ENCODE data around the gene APEH. TPM values are rescaled to one million over a fixed set of nuclear protein-coding genes. Genes with fewer than 3 reads are reported as not detected.

APEH gene
- total RNA-seq, 1 experiment from 2014 or later, result 273 TPM

DNA sequence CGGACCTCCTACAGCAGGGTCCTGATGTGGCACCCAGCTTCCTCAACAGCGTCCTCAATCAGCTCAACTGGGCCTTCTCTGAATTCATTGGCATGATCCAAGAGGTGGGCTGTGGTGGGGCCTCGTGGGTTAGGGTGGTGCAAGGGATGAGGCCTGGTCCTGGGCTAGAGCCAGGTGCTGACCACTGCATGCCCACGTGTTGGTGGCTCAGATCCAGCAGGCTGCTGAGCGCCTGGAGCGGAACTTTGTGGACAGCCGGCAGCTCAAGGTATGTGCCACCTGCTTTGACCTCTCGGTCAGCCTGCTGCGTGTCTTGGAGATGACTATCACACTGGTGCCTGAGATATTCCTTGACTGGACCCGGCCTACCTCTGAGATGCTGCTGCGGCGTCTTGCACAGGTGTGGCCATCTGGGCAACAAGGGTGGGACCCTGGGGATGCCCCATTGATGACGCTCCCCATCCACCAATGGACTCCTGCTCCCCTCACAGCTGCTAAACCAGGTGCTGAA lies 41.5 kb downstream of the APEH start:
- H3K36me3 Mint-ChIP-seq, result no peaks in the 10 kb centered on the region; the same call in 1 of the 2 replicates
- CTCF ChIA-PET, result interaction anchor here (0.6 to 1.7 kb wide), 3 partner anchors 12 to 42 kb away, joined by 3 to 8 read pairs (median 5); no protein-coding TSS in a partner anchor

More for the DNA sequence above, 41.5 kb downstream of the APEH start:
- POLR2A ChIA-PET, result no interaction called here
- Mint-ChIP-seq H3K4me3 (no peak overlapping the region), H3K9me3 (no peaks in the 10 kb centered on the region), H3K27ac (no peak overlapping the region), H3K27me3 (ENCODE audit: low read depth) (no peaks in the 10 kb centered on the region), H3K4me1 (peaks cover 6% of the 10 kb centered on the region)
- DNase-seq (ENCODE audit: low spot score), result no peak
- TF ChIP-seq ZBTB43 (CRISPR knock-in tag; IDR thresholded peaks at IDR 0.05) (no peak), ATF1 (CRISPR knock-in tag; IDR thresholded peaks at IDR 0.05) (no peak), ZNF138 (CRISPR knock-in tag; conservative IDR thresholded peaks at IDR 0.05) (no peak), FOXK1 (CRISPR knock-in tag; IDR thresholded peaks at IDR 0.05) (no peak), IRF1 (CRISPR knock-in tag; IDR thresholded peaks at IDR 0.05) (no peak), SP1 (CRISPR knock-in tag; conservative IDR thresholded peaks at IDR 0.05) (no peak), ZSCAN18 (CRISPR knock-in tag; IDR thresholded peaks at IDR 0.05) (no peak), NR2C2 (CRISPR knock-in tag; IDR thresholded peaks at IDR 0.05) (no peak), ARID4B (CRISPR knock-in tag; IDR thresholded peaks at IDR 0.05; ENCODE audit: borderline replicate concordance) (no peak)
- TF ChIP-seq, protein P1, sequence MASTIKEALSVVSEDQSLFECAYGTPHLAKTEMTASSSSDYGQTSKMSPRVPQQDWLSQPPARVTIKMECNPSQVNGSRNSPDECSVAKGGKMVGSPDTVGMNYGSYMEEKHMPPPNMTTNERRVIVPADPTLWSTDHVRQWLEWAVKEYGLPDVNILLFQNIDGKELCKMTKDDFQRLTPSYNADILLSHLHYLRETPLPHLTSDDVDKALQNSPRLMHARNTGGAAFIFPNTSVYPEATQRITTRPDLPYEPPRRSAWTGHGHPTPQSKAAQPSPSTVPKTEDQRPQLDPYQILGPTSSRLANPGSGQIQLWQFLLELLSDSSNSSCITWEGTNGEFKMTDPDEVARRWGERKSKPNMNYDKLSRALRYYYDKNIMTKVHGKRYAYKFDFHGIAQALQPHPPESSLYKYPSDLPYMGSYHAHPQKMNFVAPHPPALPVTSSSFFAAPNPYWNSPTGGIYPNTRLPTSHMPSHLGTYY (CRISPR knock-in tag; IDR thresholded peaks at IDR 0.05), result no peak
- TF ChIP-seq, protein P2, sequence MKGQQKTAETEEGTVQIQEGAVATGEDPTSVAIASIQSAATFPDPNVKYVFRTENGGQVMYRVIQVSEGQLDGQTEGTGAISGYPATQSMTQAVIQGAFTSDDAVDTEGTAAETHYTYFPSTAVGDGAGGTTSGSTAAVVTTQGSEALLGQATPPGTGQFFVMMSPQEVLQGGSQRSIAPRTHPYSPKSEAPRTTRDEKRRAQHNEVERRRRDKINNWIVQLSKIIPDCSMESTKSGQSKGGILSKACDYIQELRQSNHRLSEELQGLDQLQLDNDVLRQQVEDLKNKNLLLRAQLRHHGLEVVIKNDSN (CRISPR knock-in tag; IDR thresholded peaks at IDR 0.05), result no peak
- TF ChIP-seq, protein P3, sequence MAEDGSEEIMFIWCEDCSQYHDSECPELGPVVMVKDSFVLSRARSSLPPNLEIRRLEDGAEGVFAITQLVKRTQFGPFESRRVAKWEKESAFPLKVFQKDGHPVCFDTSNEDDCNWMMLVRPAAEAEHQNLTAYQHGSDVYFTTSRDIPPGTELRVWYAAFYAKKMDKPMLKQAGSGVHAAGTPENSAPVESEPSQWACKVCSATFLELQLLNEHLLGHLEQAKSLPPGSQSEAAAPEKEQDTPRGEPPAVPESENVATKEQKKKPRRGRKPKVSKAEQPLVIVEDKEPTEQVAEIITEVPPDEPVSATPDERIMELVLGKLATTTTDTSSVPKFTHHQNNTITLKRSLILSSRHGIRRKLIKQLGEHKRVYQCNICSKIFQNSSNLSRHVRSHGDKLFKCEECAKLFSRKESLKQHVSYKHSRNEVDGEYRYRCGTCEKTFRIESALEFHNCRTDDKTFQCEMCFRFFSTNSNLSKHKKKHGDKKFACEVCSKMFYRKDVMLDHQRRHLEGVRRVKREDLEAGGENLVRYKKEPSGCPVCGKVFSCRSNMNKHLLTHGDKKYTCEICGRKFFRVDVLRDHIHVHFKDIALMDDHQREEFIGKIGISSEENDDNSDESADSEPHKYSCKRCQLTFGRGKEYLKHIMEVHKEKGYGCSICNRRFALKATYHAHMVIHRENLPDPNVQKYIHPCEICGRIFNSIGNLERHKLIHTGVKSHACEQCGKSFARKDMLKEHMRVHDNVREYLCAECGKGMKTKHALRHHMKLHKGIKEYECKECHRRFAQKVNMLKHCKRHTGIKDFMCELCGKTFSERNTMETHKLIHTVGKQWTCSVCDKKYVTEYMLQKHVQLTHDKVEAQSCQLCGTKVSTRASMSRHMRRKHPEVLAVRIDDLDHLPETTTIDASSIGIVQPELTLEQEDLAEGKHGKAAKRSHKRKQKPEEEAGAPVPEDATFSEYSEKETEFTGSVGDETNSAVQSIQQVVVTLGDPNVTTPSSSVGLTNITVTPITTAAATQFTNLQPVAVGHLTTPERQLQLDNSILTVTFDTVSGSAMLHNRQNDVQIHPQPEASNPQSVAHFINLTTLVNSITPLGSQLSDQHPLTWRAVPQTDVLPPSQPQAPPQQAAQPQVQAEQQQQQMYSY (CRISPR knock-in tag; IDR thresholded peaks at IDR 0.05), result no peak
- TF ChIP-seq, protein P4, sequence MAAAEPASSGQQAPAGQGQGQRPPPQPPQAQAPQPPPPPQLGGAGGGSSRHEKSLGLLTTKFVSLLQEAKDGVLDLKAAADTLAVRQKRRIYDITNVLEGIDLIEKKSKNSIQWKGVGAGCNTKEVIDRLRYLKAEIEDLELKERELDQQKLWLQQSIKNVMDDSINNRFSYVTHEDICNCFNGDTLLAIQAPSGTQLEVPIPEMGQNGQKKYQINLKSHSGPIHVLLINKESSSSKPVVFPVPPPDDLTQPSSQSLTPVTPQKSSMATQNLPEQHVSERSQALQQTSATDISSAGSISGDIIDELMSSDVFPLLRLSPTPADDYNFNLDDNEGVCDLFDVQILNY (CRISPR knock-in tag; IDR thresholded peaks at IDR 0.05), result no peak
- TF ChIP-seq, protein P5, sequence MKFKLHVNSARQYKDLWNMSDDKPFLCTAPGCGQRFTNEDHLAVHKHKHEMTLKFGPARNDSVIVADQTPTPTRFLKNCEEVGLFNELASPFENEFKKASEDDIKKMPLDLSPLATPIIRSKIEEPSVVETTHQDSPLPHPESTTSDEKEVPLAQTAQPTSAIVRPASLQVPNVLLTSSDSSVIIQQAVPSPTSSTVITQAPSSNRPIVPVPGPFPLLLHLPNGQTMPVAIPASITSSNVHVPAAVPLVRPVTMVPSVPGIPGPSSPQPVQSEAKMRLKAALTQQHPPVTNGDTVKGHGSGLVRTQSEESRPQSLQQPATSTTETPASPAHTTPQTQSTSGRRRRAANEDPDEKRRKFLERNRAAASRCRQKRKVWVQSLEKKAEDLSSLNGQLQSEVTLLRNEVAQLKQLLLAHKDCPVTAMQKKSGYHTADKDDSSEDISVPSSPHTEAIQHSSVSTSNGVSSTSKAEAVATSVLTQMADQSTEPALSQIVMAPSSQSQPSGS (CRISPR knock-in tag; IDR thresholded peaks at IDR 0.05; ENCODE audit: borderline replicate concordance, low read depth), result no peak
- TF ChIP-seq, protein P6, sequence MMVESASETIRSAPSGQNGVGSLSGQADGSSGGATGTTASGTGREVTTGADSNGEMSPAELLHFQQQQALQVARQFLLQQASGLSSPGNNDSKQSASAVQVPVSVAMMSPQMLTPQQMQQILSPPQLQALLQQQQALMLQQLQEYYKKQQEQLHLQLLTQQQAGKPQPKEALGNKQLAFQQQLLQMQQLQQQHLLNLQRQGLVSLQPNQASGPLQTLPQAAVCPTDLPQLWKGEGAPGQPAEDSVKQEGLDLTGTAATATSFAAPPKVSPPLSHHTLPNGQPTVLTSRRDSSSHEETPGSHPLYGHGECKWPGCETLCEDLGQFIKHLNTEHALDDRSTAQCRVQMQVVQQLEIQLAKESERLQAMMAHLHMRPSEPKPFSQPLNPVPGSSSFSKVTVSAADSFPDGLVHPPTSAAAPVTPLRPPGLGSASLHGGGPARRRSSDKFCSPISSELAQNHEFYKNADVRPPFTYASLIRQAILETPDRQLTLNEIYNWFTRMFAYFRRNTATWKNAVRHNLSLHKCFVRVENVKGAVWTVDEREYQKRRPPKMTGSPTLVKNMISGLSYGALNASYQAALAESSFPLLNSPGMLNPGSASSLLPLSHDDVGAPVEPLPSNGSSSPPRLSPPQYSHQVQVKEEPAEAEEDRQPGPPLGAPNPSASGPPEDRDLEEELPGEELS (CRISPR knock-in tag; IDR thresholded peaks at IDR 0.05), result no peak
- ATAC-seq, result no peak
